GM12891 (cell line): Measurements from ENCODE around the gene GRHL1.

Source experiments
- POLR2A ChIP-seq: IDR thresholded peaks from 2 replicates; pipeline ENCODE4 v1.6.1; 2011; ENCODE audit warnings: low read depth, low read length, control low read depth
- POLR2AphosphoS5 ChIP-seq: IDR thresholded peaks from 2 replicates; pipeline ENCODE4 v1.6.1; 2011; ENCODE audit warnings: low read depth, low read length, control low read depth
- POU2F2 ChIP-seq: IDR thresholded peaks from 2 replicates; pipeline ENCODE4 v1.6.1; 2011; ENCODE audit warnings: low read depth, mild to moderate bottlenecking, control low read depth, low read length, moderate library complexity
- SPI1 ChIP-seq: IDR thresholded peaks from 2 replicates; pipeline ENCODE4 v1.6.1; 2011; ENCODE audit warnings: low read depth, low read length, control low read depth
- TAF1 ChIP-seq: IDR thresholded peaks from 2 replicates; pipeline ENCODE4 v1.6.1; 2011; ENCODE audit warnings: low read depth, low read length, control low read depth

GRCh38 chr2:9941996-9942390 lies 9.5 kb upstream of the GRHL1 start:
- TF ChIP-seq SPI1, result no peak
- TF ChIP-seq POU2F2, result no peak
- TF ChIP-seq TAF1, result no peak
- no peak for TF ChIP-seq POLR2AphosphoS5
- no peak for TF ChIP-seq POLR2A
